CD4-positive, alpha-beta T cell treated with Interleukin-2 at 100 ng/mL for 4 hours (primary cell): ENCODE results near the gene ATP8B4.

Source experiments
- DNase-seq: peaks from one replicate; pipeline ENCODE4 v3.0.0-alpha.2; 2020; ENCODE audit warnings: low spot score

Gene ATP8B4

GRCh38 chr15:49927189-49927861, 191.7 kb downstream of the ATP8B4 start:
- DNase-seq = no peak

GRCh38 chr15:49926740-49927139, 192.3 kb downstream of the ATP8B4 start:
- DNase-seq = no peak

GRCh38 chr15:49923671-49924070, 195.4 kb downstream of the ATP8B4 start:
- DNase-seq = no peak

GRCh38 chr15:49919034-49919433, 200.0 kb downstream of the ATP8B4 start:
- no peak for DNase-seq

- no peak for DNase-seq
Observed at GRCh38 chr15:49918121-49918520, 200.9 kb downstream of the ATP8B4 start.

- DNase-seq = no peak
Observed at GRCh38 chr15:49916998-49917397, 202.0 kb downstream of the ATP8B4 start.

GRCh38 chr15:49915822-49916221, 203.2 kb downstream of the ATP8B4 start:
- no peak for DNase-seq

- no peak for DNase-seq
Observed at GRCh38 chr15:49908933-49909295, 210.1 kb downstream of the ATP8B4 start.

- no peak for DNase-seq
Observed at GRCh38 chr15:49908236-49908932, 210.6 kb downstream of the ATP8B4 start.

GRCh38 chr15:49906966-49907365, 212.1 kb downstream of the ATP8B4 start:
- no peak for DNase-seq

GRCh38 chr15:49905221-49905620, 213.8 kb downstream of the ATP8B4 start:
- no peak for DNase-seq

- no peak for DNase-seq
Observed at GRCh38 chr15:49904296-49904695, 214.7 kb downstream of the ATP8B4 start.

- DNase-seq = no peak
Observed at GRCh38 chr15:49902685-49903501, 216.1 kb downstream of the ATP8B4 start.

GRCh38 chr15:49901996-49902684, 216.9 kb downstream of the ATP8B4 start:
- no peak for DNase-seq

GRCh38 chr15:49901321-49901720, 217.7 kb downstream of the ATP8B4 start:
- DNase-seq = no peak

- DNase-seq = no peak
Observed at GRCh38 chr15:49900903-49901235, 218.2 kb downstream of the ATP8B4 start.

GRCh38 chr15:49900006-49900902, 218.8 kb downstream of the ATP8B4 start:
- DNase-seq = no peak

GRCh38 chr15:49898575-49899283, 220.3 kb downstream of the ATP8B4 start:
- DNase-seq = no peak

GRCh38 chr15:49898097-49898496, 220.9 kb downstream of the ATP8B4 start:
- no peak for DNase-seq

- no peak for DNase-seq
Observed at GRCh38 chr15:49895347-49896223, 223.4 kb downstream of the ATP8B4 start.
